H1 (cell line): Measurements from ENCODE around the gene MYRIP. TPM values are rescaled to one million over a fixed set of nuclear protein-coding genes. Genes with fewer than 3 reads are reported as not detected.

Source experiments
- CTCF ChIA-PET: fragments of 300-600 bp; sonication (Branson Sonifier 250); formaldehyde crosslinking; loops from one replicate; lab custom pipeline; 2021; ENCODE audit not compliant: partially characterized antibody; lab: Charles Lee
- POLR2A ChIA-PET: fragments of 300-600 bp; sonication (Branson Sonifier 250); formaldehyde crosslinking; loops from one replicate; lab custom pipeline; 2021; ENCODE audit warnings: inconsistent platforms; ENCODE audit not compliant: partially characterized antibody; lab: Charles Lee
- DNase-seq, 2 experiments: peaks; one replicate each; pipeline versions ENCODE4 v3.0.0 to v3.0.0-alpha.2; 2010 to 2022; ENCODE audit warnings: low spot score in 2 of 2, low read depth in 1 of 2, mixed read lengths in 1 of 2
- FAIRE-seq: peaks from 2 replicates; lab custom pipeline; 2011; peaks lifted over from hg19 to GRCh38; lab: Jason Lieb, UNC
- H2AFZ ChIP-seq: 2 replicates; pipeline ENCODE4 v1.8.1; 2012; ENCODE audit warnings: low read length, inconsistent platforms
- H2AK5ac ChIP-seq: 2 replicates; pipeline ENCODE4 v1.6.1; 2013; ENCODE audit warnings: low read depth, low read length
- H2BK120ac ChIP-seq: replicated peaks from 2 replicates; pipeline ENCODE3; 2013; ENCODE audit warnings: low read depth, low read length, inconsistent platforms
- H2BK12ac ChIP-seq: 2 replicates; pipeline ENCODE4 v1.6.1; 2013; ENCODE audit warnings: low read depth, low read length
- H2BK15ac ChIP-seq: 2 replicates; pipeline ENCODE4 v1.6.1; 2013; ENCODE audit warnings: low read length
- H2BK20ac ChIP-seq: 2 replicates; pipeline ENCODE4 v1.6.1; 2013; ENCODE audit warnings: low read length
- H2BK5ac ChIP-seq: 2 replicates; pipeline ENCODE4 v1.6.1; 2013; ENCODE audit warnings: low read depth, low read length
- H3K14ac ChIP-seq: 2 replicates; pipeline ENCODE4 v1.6.1; 2013; ENCODE audit warnings: inconsistent platforms; ENCODE audit not compliant: insufficient read length
- H3K18ac ChIP-seq: 2 replicates; pipeline ENCODE4 v1.6.1; 2013; ENCODE audit warnings: low read length; ENCODE audit errors: extremely low read depth
- H3K23ac ChIP-seq: 2 replicates; pipeline ENCODE4 v1.6.1; 2013; ENCODE audit warnings: inconsistent platforms; ENCODE audit not compliant: insufficient read length
- H3K23me2 ChIP-seq: 2 replicates; pipeline ENCODE4 v1.6.1; 2013; ENCODE audit warnings: low read depth, low read length
- H3K27ac ChIP-seq: 2 replicates; pipeline ENCODE4 v1.6.1; 2011; ENCODE audit warnings: low read depth, low read length, inconsistent platforms
- H3K27me3 ChIP-seq, 4 experiments: replicated peaks in 1 of 4; 1 replicate in 1 of 4; 2 replicates in 3 of 4; pipeline versions ENCODE4 v1.6.1 to v1.8.1; 2011 to 2013; ENCODE audit warnings: low read length in 3 of 4, mild to moderate bottlenecking in 3 of 4, inconsistent platforms in 2 of 4, mixed read lengths in 2 of 4, moderate library complexity in 1 of 4; ENCODE audit not compliant: control insufficient read depth in 3 of 4, insufficient read depth in 3 of 4; ENCODE audit errors: extremely low read depth in 1 of 4
- H3K36me3 ChIP-seq, 4 experiments: 2 replicates each; pipeline versions ENCODE4 v1.6.1 to v1.8.1; 2011 to 2013; ENCODE audit warnings: mild to moderate bottlenecking in 4 of 4, low read length in 3 of 4, moderate library complexity in 2 of 4, control low read depth in 1 of 4, inconsistent platforms in 1 of 4; ENCODE audit not compliant: insufficient read depth in 4 of 4, control insufficient read depth in 2 of 4
- H3K4ac ChIP-seq: replicated peaks from 2 replicates; pipeline ENCODE3; 2013; ENCODE audit warnings: low read length, low read depth, mixed read lengths, inconsistent platforms; ENCODE audit not compliant: insufficient read length
- H3K4me1 ChIP-seq, 4 experiments: replicated peaks in 1 of 4; 1 replicate in 1 of 4; 2 replicates in 3 of 4; pipeline versions ENCODE4 v1.6.1 to v1.8.1; 2011 to 2013; ENCODE audit warnings: low read length in 3 of 4, inconsistent platforms in 2 of 4, mixed read lengths in 1 of 4; ENCODE audit not compliant: insufficient read depth in 4 of 4, control insufficient read depth in 3 of 4
- H3K4me2 ChIP-seq, 2 experiments: 2 replicates each; pipeline versions ENCODE4 v1.6.1 to v1.8.1; 2011 to 2013; ENCODE audit warnings: low read depth in 2 of 2, low read length in 2 of 2, control low read depth in 1 of 2, inconsistent platforms in 1 of 2, mild to moderate bottlenecking in 1 of 2; ENCODE audit not compliant: insufficient read depth in 1 of 2
- H3K4me3 ChIP-seq, 4 experiments: fragments of 200-600, 300-600 bp in 1 of 4; sonication (generic), shearing (Covaris generic), sonication (Bioruptor Twin) in 1 of 4; 2 replicates each; pipeline versions ENCODE4 v1.5.1 to v1.8.1; 2011 to 2016; ENCODE audit warnings: low read length in 4 of 4, low read depth in 3 of 4, control low read depth in 2 of 4, inconsistent platforms in 2 of 4, mild to moderate bottlenecking in 2 of 4, mixed read lengths in 1 of 4, moderate library complexity in 1 of 4; ENCODE audit not compliant: insufficient read depth in 2 of 4; ENCODE audit errors: extremely low read depth in 1 of 4
- H3K56ac ChIP-seq: replicated peaks from 2 replicates; pipeline ENCODE3; 2013; ENCODE audit warnings: low read depth, mild to moderate bottlenecking, mixed read lengths, low read length, inconsistent platforms; ENCODE audit not compliant: insufficient read length
- H3K79me1 ChIP-seq: 2 replicates; pipeline ENCODE4 v1.6.1; 2013; ENCODE audit warnings: low read depth, low read length, control low read depth
- H3K79me2 ChIP-seq, 2 experiments: 2 replicates each; pipeline versions ENCODE4 v1.6.1 to v1.8.1; 2012 to 2013; ENCODE audit warnings: low read length in 2 of 2, mild to moderate bottlenecking in 2 of 2, inconsistent platforms in 1 of 2; ENCODE audit not compliant: insufficient read depth in 2 of 2, control insufficient read depth in 1 of 2
- H3K9ac ChIP-seq, 4 experiments: replicated peaks in 1 of 4; 1 replicate in 1 of 4; 2 replicates in 3 of 4; pipeline versions ENCODE4 v1.6.1 to v1.8.1; 2011 to 2013; ENCODE audit warnings: low read depth in 3 of 4, low read length in 3 of 4, control low read depth in 2 of 4, mild to moderate bottlenecking in 2 of 4, moderate library complexity in 2 of 4, inconsistent platforms in 1 of 4; ENCODE audit errors: extremely low read depth in 1 of 4
- H3K9me3 ChIP-seq, 2 experiments: 2 replicates each; pipeline versions ENCODE4 v1.6.1 to v1.8.1; 2012 to 2013; ENCODE audit warnings: mild to moderate bottlenecking in 2 of 2, moderate library complexity in 2 of 2, control low read depth in 1 of 2, inconsistent platforms in 1 of 2, low read depth in 1 of 2, low read length in 1 of 2, mixed read lengths in 1 of 2; ENCODE audit not compliant: insufficient read depth in 2 of 2
- H4K20me1 ChIP-seq, 2 experiments: replicated peaks in 1 of 2; 2 replicates each; pipeline versions ENCODE3 to v1.8.1; 2011 to 2013; ENCODE audit warnings: inconsistent platforms in 2 of 2, low read length in 2 of 2, mild to moderate bottlenecking in 1 of 2; ENCODE audit not compliant: insufficient read depth in 2 of 2, control insufficient read depth in 1 of 2
- H4K5ac ChIP-seq: 2 replicates; pipeline ENCODE4 v1.6.1; 2013; ENCODE audit warnings: low read length, low read depth, mixed read lengths, inconsistent platforms; ENCODE audit not compliant: insufficient read length
- H4K8ac ChIP-seq: 2 replicates; pipeline ENCODE4 v1.8.0; 2013; ENCODE audit warnings: mild to moderate bottlenecking, moderate library complexity, low read length, inconsistent platforms; ENCODE audit not compliant: insufficient read depth; ENCODE audit errors: extremely low read depth
- H4K91ac ChIP-seq: replicated peaks from 2 replicates; pipeline ENCODE3; 2013; ENCODE audit warnings: low read length, mixed read lengths, inconsistent platforms; ENCODE audit not compliant: insufficient read length
- BCL11A ChIP-seq, 2 experiments: IDR thresholded peaks; one replicate each; pipeline ENCODE4 v1.6.1; 2011; ENCODE audit warnings: low read depth in 2 of 2, low read length in 2 of 2, mild to moderate bottlenecking in 2 of 2
- CEBPB ChIP-seq: IDR thresholded peaks from 2 replicates; pipeline ENCODE4 v1.6.1; 2012; ENCODE audit warnings: low read depth, low read length
- E2F6 ChIP-seq: IDR thresholded peaks from 2 replicates; pipeline ENCODE4 v1.6.1; 2012; ENCODE audit warnings: inconsistent platforms
- EP300 ChIP-seq, 2 experiments: IDR thresholded peaks; 1 replicate in 1 of 2; 2 replicates in 1 of 2; pipeline ENCODE4 v1.6.1; 2011 to 2012; ENCODE audit warnings: low read depth in 2 of 2, low read length in 2 of 2, mild to moderate bottlenecking in 2 of 2, borderline replicate concordance in 1 of 2, inconsistent platforms in 1 of 2, moderate library complexity in 1 of 2
- EZH2 ChIP-seq: fragments of 200-600 bp; sonication (generic); IDR thresholded peaks from 2 replicates; pipeline ENCODE4 v1.7.1; 2012; ENCODE audit warnings: low read depth, mild to moderate bottlenecking, moderate library complexity, low read length, inconsistent platforms; ENCODE audit not compliant: severe bottlenecking
- HDAC6 ChIP-seq: IDR thresholded peaks from one replicate; pipeline ENCODE4 v1.7.1; 2012; ENCODE audit warnings: low read depth, mild to moderate bottlenecking, inconsistent platforms, low read length, moderate library complexity
- JUN ChIP-seq: IDR thresholded peaks from 2 replicates; pipeline ENCODE4 v1.6.1; 2011; ENCODE audit warnings: low read depth, mild to moderate bottlenecking, improper control_type of control experiment, low read length
- MAX ChIP-seq: IDR thresholded peaks from 2 replicates; pipeline ENCODE4 v1.6.1; 2012; ENCODE audit warnings: inconsistent platforms
- PHF8 ChIP-seq: fragments of 200-600 bp; sonication (generic); conservative IDR thresholded peaks from 2 replicates; pipeline ENCODE4 v1.7.1; 2012; ENCODE audit warnings: low read depth, mild to moderate bottlenecking, inconsistent platforms, low read length, moderate library complexity
- RBBP5 ChIP-seq: IDR thresholded peaks from 2 replicates; pipeline ENCODE4 v1.7.1; 2012; ENCODE audit warnings: low read depth, mild to moderate bottlenecking, inconsistent platforms, low read length, moderate library complexity, borderline replicate concordance
- RXRA ChIP-seq: IDR thresholded peaks from 2 replicates; pipeline ENCODE4 v1.6.1; 2011; ENCODE audit warnings: low read depth, mild to moderate bottlenecking, low read length, moderate library complexity; ENCODE audit not compliant: insufficient read depth
- SIRT6 ChIP-seq: IDR thresholded peaks from one replicate; pipeline ENCODE4 v1.7.1; 2012; ENCODE audit warnings: low read length, inconsistent platforms
- SP2 ChIP-seq: IDR thresholded peaks from 2 replicates; pipeline ENCODE4 v1.6.1; 2012; ENCODE audit warnings: mild to moderate bottlenecking, low read length, inconsistent platforms
- SRF ChIP-seq: IDR thresholded peaks from 2 replicates; pipeline ENCODE4 v1.6.1; 2011; ENCODE audit warnings: mild to moderate bottlenecking, low read depth, low read length, moderate library complexity
- WGBS, 2 experiments: shearing (Covaris generic) in 1 of 2; methylation state at CpG; one replicate each; pipeline versions ENCODE4 v1.1.6 to v1.1.7; 2013 to 2015; ENCODE audit warnings: low lambda C conversion rate in 2 of 2, mixed read lengths in 2 of 2, inconsistent platforms in 1 of 2, low coverage in 1 of 2, missing lambda C conversion rate in 1 of 2; ENCODE audit not compliant: insufficient replicate concordance in 2 of 2, insufficient coverage in 1 of 2, insufficient read length in 1 of 2; ENCODE audit errors: extremely low coverage in 1 of 2, missing lambda C conversion rate in 1 of 2; 5-methylcytosine and 5-hydroxymethylcytosine counted together
- polyA plus RNA-seq, 7 experiments: library from polyadenylated mRNA; depleted of rRNA in 3 of 7; stranded (reverse) in 5 of 7; unstranded in 2 of 7; fragments of >200 nt in 5 of 7; fragments of 200-250 nt in 2 of 7; gene quantifications; 1 replicate in 5 of 7; 2 replicates in 1 of 7; 4 replicates in 1 of 7; pipeline versions ENCODE4 v1.2.1 to v1.2.3, GENCODE V29; 2011 to 2013; ENCODE audit warnings: missing spikeins in 2 of 7, mixed read lengths in 2 of 7
- total RNA-seq: library from RNA; stranded (reverse); fragmentation: NEBNext Ultra II Directional; extraction: Animal tissue kit (Norgen Biotek cat#: 25700); gene quantifications from 2 replicates; pipeline ENCODE4 v1.2.1, GENCODE V29; 2021

The MYRIP gene
- total and polyA plus RNA-seq, 2 of the 8 experiments (the other 6 are each of a cell fraction or from before 2014, with no cell fraction given), result 0.54 to 4.3 TPM

- Histone ChIP-seq H3K27ac (no peak overlapping the region), H4K20me1 (no peaks in the 10 kb centered on the region), H2BK12ac (no peak overlapping the region), H3K4me3 (no peak overlapping the region), H3K79me2 (no peaks in the 10 kb centered on the region), H2AK5ac (no peak overlapping the region), H4K91ac (no peak overlapping the region), H3K36me3 (no peaks in the 10 kb centered on the region; a peak in 1 of 8 replicates), H3K4me2 (no peak overlapping the region), H2BK15ac (no peak overlapping the region), H3K14ac (no peak overlapping the region), H3K56ac (no peak overlapping the region), H3K79me1 (no peaks in the 10 kb centered on the region), H4K5ac (no peak overlapping the region), H2AFZ (no peak overlapping the region), H3K4me1 (peaks cover 0 to 5% (median 2%) of the 10 kb centered on the region in 4 experiments; a peak in 2 of 7 replicates), H3K23ac (no peak overlapping the region), H3K23me2 (no peaks in the 10 kb centered on the region), H3K18ac (no peak overlapping the region), H4K8ac (no peak overlapping the region), H2BK5ac (no peak overlapping the region), H2BK20ac (no peak overlapping the region), H3K4ac (no peak overlapping the region), H2BK120ac (no peak overlapping the region), H3K27me3 (peaks cover 0 to 1% (median 0%) of the 10 kb centered on the region in 4 experiments; a peak in 1 of 7 replicates), H3K9me3 (no peaks in the 10 kb centered on the region), H3K9ac (no peak overlapping the region)
- DNase-seq (no peak), FAIRE-seq (no peak)
- ChIA-PET POLR2A (no interaction called here), CTCF (interaction anchor here (0.6 kb wide), 2 partner anchors 82 to 218 kb away, joined by 4 to 6 read pairs; no protein-coding TSS in a partner anchor)
- WGBS, 2 experiments, result 89% methylated on average over 3 of the region's 3 CpGs; no CpG with 5 or more reads in 1 of the 2 experiments
- TF ChIP-seq EP300 (IDR thresholded peaks at IDR 0.05; ENCODE audit: borderline replicate concordance in 1 of 2, low read depth in 2 of 2, low read length in 2 of 2) (no peak), PHF8 (no peak), MAX (no peak), SP2 (no peak), RXRA (no peak), E2F6 (no peak), BCL11A (IDR thresholded peaks at IDR 0.05; ENCODE audit: low read depth in 2 of 2, low read length in 2 of 2) (no peak), CEBPB (no peak), HDAC6 (no peak), SIRT6 (no peak), SRF (no peak), EZH2 (no peak), RBBP5 (no peak), JUN (no peak)
These were observed 210.0 kb downstream of the MYRIP start for GRCh38 chr3:40019376-40019775.
